Parathyroid adenoma (tissue), 2 donors: ENCODE results near the gene OR10P1.

Experiments used
- H2AFZ ChIP-seq: fragments of 300-600 bp; sonication (generic); one replicate; pipeline ENCODE4 v1.7.0; 2017; ENCODE audit warnings: antibody characterized with exemption, mild to moderate bottlenecking
- H3K27ac ChIP-seq: fragments of 300-600 bp; sonication (generic); one replicate; pipeline ENCODE4 v1.7.0; 2017
- H3K27me3 ChIP-seq: fragments of 300-600 bp; sonication (generic); one replicate; pipeline ENCODE4 v1.7.0; 2017; ENCODE audit warnings: low read length; ENCODE audit not compliant: control insufficient read depth, insufficient read depth
- H3K36me3 ChIP-seq: fragments of 300-600 bp; sonication (generic); one replicate; pipeline ENCODE4 v1.7.0; 2017; ENCODE audit warnings: low read length; ENCODE audit not compliant: control insufficient read depth, insufficient read depth
- H3K4me1 ChIP-seq: fragments of 300-600 bp; sonication (generic); one replicate; pipeline ENCODE4 v1.7.0; 2017; ENCODE audit warnings: control low read depth
- H3K4me2 ChIP-seq: fragments of 300-600 bp; sonication (generic); one replicate; pipeline ENCODE4 v1.7.0; 2017; ENCODE audit warnings: low read length
- H3K4me3 ChIP-seq: fragments of 300-600 bp; sonication (generic); one replicate; pipeline ENCODE4 v1.7.0; 2017; ENCODE audit warnings: low read depth, low read length
- H3K79me2 ChIP-seq: fragments of 300-600 bp; sonication (generic); one replicate; pipeline ENCODE4 v1.7.0; 2017; ENCODE audit warnings: control low read depth
- H3K9ac ChIP-seq: fragments of 300-600 bp; sonication (generic); one replicate; pipeline ENCODE4 v1.7.0; 2017; ENCODE audit warnings: mild to moderate bottlenecking
- H3K9me3 ChIP-seq: fragments of 300-600 bp; sonication (generic); one replicate; pipeline ENCODE4 v1.7.0; 2017; ENCODE audit warnings: low read length; ENCODE audit not compliant: control insufficient read depth
- TF ChIP-seq, protein P1 (sequence below): fragments of 300-600 bp; sonication (generic); IDR thresholded peaks from one replicate; pipeline ENCODE4 v1.7.0; 2017; ENCODE audit warnings: antibody characterized with exemption, mild to moderate bottlenecking
- donor health status: primary hyperparathyroidism.

The OR10P1 gene

DNA sequence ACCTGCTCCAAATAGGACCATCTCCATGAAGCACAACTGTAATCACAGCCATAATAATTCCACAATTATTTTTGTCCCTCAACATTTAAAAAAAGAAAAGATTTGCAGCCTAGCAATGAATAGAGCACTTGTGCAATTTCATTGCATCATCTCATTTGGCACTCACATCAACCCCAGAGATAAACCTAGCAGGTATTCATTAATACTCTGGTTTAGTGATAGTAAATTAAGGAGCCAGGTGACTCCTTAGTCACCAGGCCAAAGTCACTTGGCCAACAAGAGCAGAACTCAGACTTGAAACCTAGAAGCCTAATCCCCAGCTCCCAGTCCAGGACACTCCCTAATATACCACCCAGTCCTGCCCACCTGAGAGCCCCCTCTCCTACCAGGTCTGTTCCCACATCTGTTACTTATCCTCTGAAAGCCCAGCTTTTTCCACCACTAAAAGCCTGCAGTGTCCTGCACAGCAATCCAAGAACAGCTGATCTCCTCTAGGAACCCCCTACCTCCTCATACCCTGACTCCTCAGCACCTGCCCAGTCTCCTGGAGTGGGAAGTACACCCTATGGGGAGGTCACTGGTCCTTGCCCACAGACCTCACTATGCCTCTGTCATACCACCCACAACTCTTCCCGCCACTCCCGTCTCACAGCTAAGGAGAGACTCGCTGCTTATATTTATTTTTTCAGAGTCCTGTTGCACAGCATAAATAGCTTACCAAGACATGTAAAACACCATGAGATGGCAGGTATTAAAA is 22.1 kb downstream of the OR10P1 start:
- no peak overlapping the region for H3K4me3 ChIP-seq
- no peaks in the 10 kb centered on the region for H3K9me3 ChIP-seq
- TF ChIP-seq, protein P1, sequence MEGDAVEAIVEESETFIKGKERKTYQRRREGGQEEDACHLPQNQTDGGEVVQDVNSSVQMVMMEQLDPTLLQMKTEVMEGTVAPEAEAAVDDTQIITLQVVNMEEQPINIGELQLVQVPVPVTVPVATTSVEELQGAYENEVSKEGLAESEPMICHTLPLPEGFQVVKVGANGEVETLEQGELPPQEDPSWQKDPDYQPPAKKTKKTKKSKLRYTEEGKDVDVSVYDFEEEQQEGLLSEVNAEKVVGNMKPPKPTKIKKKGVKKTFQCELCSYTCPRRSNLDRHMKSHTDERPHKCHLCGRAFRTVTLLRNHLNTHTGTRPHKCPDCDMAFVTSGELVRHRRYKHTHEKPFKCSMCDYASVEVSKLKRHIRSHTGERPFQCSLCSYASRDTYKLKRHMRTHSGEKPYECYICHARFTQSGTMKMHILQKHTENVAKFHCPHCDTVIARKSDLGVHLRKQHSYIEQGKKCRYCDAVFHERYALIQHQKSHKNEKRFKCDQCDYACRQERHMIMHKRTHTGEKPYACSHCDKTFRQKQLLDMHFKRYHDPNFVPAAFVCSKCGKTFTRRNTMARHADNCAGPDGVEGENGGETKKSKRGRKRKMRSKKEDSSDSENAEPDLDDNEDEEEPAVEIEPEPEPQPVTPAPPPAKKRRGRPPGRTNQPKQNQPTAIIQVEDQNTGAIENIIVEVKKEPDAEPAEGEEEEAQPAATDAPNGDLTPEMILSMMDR, result no peak
- no peaks in the 10 kb centered on the region for H3K4me1 ChIP-seq
- H3K36me3 ChIP-seq, result no peaks in the 10 kb centered on the region
- no peak overlapping the region for H3K4me2 ChIP-seq
- no peak overlapping the region for H3K27ac ChIP-seq
- no peak overlapping the region for H3K9ac ChIP-seq
- no peaks in the 10 kb centered on the region for H3K27me3 ChIP-seq
- H2AFZ ChIP-seq, result no peak overlapping the region
- no peaks in the 10 kb centered on the region for H3K79me2 ChIP-seq

DNA sequence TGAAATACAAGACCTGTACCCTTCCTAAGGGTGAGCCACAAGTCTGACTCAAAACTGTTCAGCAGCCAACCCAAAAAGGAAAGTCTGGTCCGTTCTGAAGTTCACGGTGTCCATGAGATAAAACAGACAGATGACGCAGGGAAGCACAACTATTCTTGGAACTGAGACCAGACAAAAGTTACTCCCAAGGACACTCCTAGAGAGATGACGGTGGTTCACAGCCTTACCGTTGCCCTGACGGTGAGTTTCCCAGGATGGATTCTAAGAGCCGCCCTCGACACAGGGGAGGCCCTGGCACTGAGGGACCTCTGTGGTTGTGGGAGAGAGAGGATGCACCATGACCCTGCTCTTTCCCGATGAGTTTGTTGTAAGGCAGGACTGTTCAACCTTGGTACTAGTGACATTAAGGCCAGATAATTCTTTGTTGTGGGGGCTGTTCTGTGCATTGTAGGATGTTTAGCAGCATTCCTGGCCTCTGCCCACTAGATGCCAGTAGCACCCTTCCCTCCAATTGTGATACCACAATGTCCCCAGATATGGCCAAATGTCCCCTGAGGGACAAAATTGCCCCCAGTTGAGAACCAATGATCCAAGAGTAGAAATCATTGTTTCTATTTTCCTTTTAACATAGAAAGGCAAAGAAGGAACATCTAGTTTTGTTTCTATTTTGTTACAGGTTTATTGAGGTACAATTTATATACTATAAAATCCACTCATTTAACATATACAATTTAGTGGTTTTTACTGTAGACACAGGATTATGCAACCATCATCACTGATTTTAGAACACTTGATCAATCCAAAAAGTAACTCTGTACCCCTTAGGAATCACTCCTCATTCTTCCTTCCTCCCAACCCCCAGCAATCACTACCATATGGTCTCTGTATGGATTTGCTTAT is 23.0 kb downstream of the OR10P1 start:
- Histone ChIP-seq H3K36me3 (no peaks in the 10 kb centered on the region), H3K27ac (no peak overlapping the region), H3K27me3 (no peaks in the 10 kb centered on the region), H3K9me3 (no peaks in the 10 kb centered on the region), H2AFZ (no peak overlapping the region), H3K4me1 (no peaks in the 10 kb centered on the region), H3K79me2 (no peaks in the 10 kb centered on the region), H3K9ac (no peak overlapping the region), H3K4me2 (no peak overlapping the region), H3K4me3 (no peak overlapping the region)
- TF ChIP-seq, protein P1, result peak; percentile 25

DNA sequence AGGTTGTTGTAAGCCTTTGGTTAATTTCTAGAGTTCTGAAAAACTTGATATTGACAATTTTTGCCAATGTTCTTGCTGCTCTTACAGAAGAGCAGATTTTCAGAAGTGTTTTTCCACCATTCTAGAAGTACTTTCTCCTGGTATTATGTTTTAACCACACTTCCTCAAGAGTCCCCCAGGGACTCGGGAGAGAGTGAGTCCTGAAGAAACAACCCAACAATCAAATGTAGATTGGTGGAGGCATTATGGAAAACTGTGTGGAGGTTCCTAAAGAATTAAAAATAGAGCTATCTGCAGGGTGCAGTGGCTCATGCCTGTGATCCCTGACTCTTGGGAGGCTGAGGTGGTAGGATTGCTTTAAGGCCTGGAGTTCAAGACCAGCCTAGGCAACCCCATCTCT is 26.7 kb downstream of the OR10P1 start:
- Histone ChIP-seq H2AFZ (no peak overlapping the region), H3K27ac (no peak overlapping the region), H3K27me3 (no peaks in the 10 kb centered on the region), H3K9me3 (no peaks in the 10 kb centered on the region), H3K79me2 (no peaks in the 10 kb centered on the region), H3K4me2 (no peak overlapping the region), H3K36me3 (no peaks in the 10 kb centered on the region), H3K4me3 (no peak overlapping the region), H3K9ac (no peak overlapping the region), H3K4me1 (no peaks in the 10 kb centered on the region)
- TF ChIP-seq, protein P1, result no peak

DNA sequence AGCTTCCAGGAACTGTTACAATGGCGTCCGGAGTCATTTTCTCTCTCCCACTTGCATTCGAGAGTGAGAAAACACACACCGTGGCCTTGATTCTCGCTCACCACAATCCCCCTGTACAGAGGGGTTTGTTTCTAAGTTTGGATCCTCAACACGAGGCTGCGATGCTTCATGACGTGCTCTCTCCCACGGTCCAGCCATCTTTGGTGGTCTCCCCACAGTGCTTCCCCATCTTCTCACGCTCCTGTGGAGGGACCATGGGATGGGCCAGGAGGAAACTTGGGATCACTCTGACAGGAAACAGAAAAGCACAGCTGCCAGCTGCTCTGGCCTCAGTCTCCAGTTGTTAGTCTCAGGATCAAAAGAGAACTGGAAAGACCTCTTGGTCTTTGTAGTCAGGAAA is 28.1 kb downstream of the OR10P1 start:
- H3K9me3 ChIP-seq, result no peaks in the 10 kb centered on the region
- H3K79me2 ChIP-seq, result no peaks in the 10 kb centered on the region
- no peak overlapping the region for H3K27ac ChIP-seq
- TF ChIP-seq, protein P1, result no peak
- no peak overlapping the region for H3K9ac ChIP-seq
- H3K4me2 ChIP-seq, result no peak overlapping the region
- no peaks in the 10 kb centered on the region for H3K36me3 ChIP-seq
- no peaks in the 10 kb centered on the region for H3K27me3 ChIP-seq
- H3K4me1 ChIP-seq, result no peaks in the 10 kb centered on the region
- H3K4me3 ChIP-seq, result no peak overlapping the region
- H2AFZ ChIP-seq, result no peak overlapping the region
